SK-N-MC (cell line): Measurements from ENCODE around the gene NUBP1.
"Not testable (repeated sequence)": the region's sequence is repeated elsewhere in the genome, so short reads cannot be mapped to it uniquely, and the experiment has no call there.

Experiments used
- DNase-seq: peaks from one replicate; pipeline ENCODE4 v3.0.0-alpha.2; 2011; ENCODE audit warnings: low read depth, low spot score
- H3K27ac ChIP-seq: fragments of 200-600 bp; sonication (generic); 2 replicates; pipeline ENCODE4 v1.5.1; 2016; ENCODE audit warnings: mixed run types
- H3K36me3 ChIP-seq: fragments of 200-600 bp; sonication (generic); 2 replicates; pipeline ENCODE4 v1.6.1; 2017; ENCODE audit warnings: antibody characterized with exemption, low read length, mixed read lengths; ENCODE audit not compliant: insufficient read depth
- H3K4me3 ChIP-seq: fragments of 200-600 bp; sonication (generic); 2 replicates; pipeline ENCODE4 v1.5.1; 2016
- H3K9ac ChIP-seq: fragments of 200-600 bp; sonication (generic); 2 replicates; pipeline ENCODE4 v1.8.0; 2017; ENCODE audit warnings: mixed run types, mixed read lengths; ENCODE audit not compliant: insufficient read length
- H3K9me3 ChIP-seq: fragments of 200-600 bp; sonication (generic); 2 replicates; pipeline ENCODE4 v1.6.1; 2017; ENCODE audit warnings: low read depth, mild to moderate bottlenecking, antibody characterized with exemption, low read length, moderate library complexity, mixed read lengths
- EZH2 ChIP-seq: fragments of 200-600 bp; sonication (generic); IDR thresholded peaks from one replicate; pipeline ENCODE4 v1.6.1; 2017; ENCODE audit warnings: antibody characterized with exemption
- FOXP2 ChIP-seq: optimal IDR thresholded peaks from 2 replicates; pipeline ENCODE3; 2011; ENCODE audit warnings: mild to moderate bottlenecking, moderate library complexity; ENCODE audit not compliant: insufficient read depth; ENCODE audit errors: extremely low read length, control extremely low read depth
- POLR2AphosphoS5 ChIP-seq: IDR thresholded peaks from 2 replicates; pipeline ENCODE4 v1.6.1; 2012; ENCODE audit warnings: mild to moderate bottlenecking, low read depth, low read length, borderline replicate concordance

NUBP1 gene

DNA sequence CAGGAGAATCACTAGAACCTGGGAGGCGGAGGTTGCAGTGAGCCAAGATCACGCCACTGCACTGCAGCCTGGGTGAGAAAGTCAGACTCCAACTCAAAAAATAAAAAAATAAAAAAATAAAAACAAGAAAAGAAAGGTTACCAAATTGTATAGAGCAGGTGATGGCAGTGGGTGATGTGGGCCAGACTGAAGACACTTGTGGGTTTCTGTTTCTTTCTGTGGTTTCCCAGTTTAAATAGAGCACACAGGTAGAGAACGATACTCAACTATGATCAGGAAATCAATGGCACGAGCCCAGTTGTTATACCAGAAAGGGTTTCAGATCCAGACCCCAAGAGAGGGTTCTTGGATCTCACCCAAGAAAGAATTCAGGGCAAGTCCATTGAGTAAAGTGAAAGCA lies 32.6 kb downstream of the NUBP1 start:
- Histone ChIP-seq H3K9me3 (no peaks in the 10 kb centered on the region), H3K4me3 (no peak overlapping the region), H3K9ac (no peak overlapping the region), H3K27ac (no peak overlapping the region), H3K36me3 (no peaks in the 10 kb centered on the region)
- TF ChIP-seq POLR2AphosphoS5 (no peak), FOXP2 (no peak), EZH2 (no peak)
- no peak for DNase-seq

GRCh38 chr16:10776923-10777322 lies 33.3 kb downstream of the NUBP1 start:
- not testable (repeated sequence) for H3K36me3 ChIP-seq, DNase-seq, H3K9ac ChIP-seq, H3K4me3 ChIP-seq, H3K9me3 ChIP-seq, H3K27ac ChIP-seq

DNA sequence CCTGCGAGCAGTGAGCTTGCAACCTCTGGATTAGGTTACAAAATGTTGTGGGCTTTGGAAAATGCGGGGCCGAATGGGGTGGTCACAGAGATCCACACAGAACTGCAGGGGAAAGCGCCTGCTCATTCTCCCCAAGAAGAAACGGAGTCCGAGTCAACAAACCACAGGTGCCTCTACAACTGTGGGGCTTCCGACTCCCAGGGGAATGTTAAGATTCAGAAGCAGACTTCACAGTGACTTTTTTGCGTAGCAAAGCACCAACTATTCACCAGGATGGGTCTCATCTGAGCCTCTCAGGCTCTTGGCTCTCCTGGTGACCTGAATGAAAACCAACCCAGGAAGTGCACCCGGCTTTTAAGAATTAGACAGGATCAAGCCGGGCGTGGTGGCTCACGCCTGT lies 33.7 kb downstream of the NUBP1 start:
- Histone ChIP-seq H3K9ac (no peak overlapping the region), H3K36me3 (no peaks in the 10 kb centered on the region), H3K4me3 (no peak overlapping the region), H3K27ac (no peak overlapping the region), H3K9me3 (no peaks in the 10 kb centered on the region)
- DNase-seq: no peak
- no peak for TF ChIP-seq FOXP2
- TF ChIP-seq POLR2AphosphoS5: no peak
- TF ChIP-seq EZH2: no peak

GRCh38 chr16:10779908-10780307 lies 36.3 kb downstream of the NUBP1 start:
- not testable (repeated sequence) for H3K9ac ChIP-seq, DNase-seq, H3K9me3 ChIP-seq, H3K4me3 ChIP-seq, H3K27ac ChIP-seq, H3K36me3 ChIP-seq

- no peak for DNase-seq
These were observed 37.0 kb downstream of the NUBP1 start for GRCh38 chr16:10780628-10781027.

GRCh38 chr16:10782628-10783027 lies 39.0 kb downstream of the NUBP1 start:
- TF ChIP-seq FOXP2 (no peak), EZH2 (no peak), POLR2AphosphoS5 (no peak)
- H3K36me3 ChIP-seq: no peaks in the 10 kb centered on the region
- no peak for DNase-seq

More at GRCh38 chr16:10780628-10781027, 37.0 kb downstream of the NUBP1 start:
- TF ChIP-seq EZH2: no peak
- no peak for TF ChIP-seq FOXP2
- TF ChIP-seq POLR2AphosphoS5: no peak
- Histone ChIP-seq H3K27ac (no peak overlapping the region), H3K4me3 (no peak overlapping the region), H3K36me3 (no peaks in the 10 kb centered on the region), H3K9me3 (no peaks in the 10 kb centered on the region), H3K9ac (no peak overlapping the region)

GRCh38 chr16:10787304-10787703 lies 43.7 kb downstream of the NUBP1 start:
- H3K27ac ChIP-seq: no peak overlapping the region
- TF ChIP-seq POLR2AphosphoS5 (no peak), EZH2 (no peak), FOXP2 (no peak)
- no peaks in the 10 kb centered on the region for H3K9me3 ChIP-seq
- H3K4me3 ChIP-seq: no peak overlapping the region
- no peak for DNase-seq
- no peak overlapping the region for H3K9ac ChIP-seq
- no peaks in the 10 kb centered on the region for H3K36me3 ChIP-seq

More at GRCh38 chr16:10782628-10783027, 39.0 kb downstream of the NUBP1 start:
- Histone ChIP-seq H3K4me3 (no peak overlapping the region), H3K9me3 (no peaks in the 10 kb centered on the region), H3K9ac (no peak overlapping the region), H3K27ac (no peak overlapping the region)

DNA sequence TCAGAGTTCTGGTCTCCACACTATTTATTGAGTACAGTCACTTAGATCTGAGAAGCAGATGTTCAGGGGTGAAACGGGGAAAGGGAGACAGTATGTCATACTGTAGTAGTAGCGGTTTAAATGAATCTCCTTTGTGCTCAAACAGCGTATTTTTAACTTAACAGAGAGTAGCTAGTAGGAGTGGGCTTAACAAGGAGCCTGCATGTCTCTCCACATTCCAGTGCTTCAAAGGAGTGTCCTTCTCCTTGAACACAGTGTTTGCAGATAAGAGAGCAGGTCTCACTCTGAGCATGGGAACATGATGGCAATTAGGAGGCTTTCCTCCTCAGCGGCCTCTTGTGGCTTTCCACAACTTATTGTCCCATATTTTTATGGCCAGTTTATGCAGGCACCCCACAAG lies 45.0 kb downstream of the NUBP1 start:
- H3K27ac ChIP-seq, H3K9me3 ChIP-seq, DNase-seq, H3K4me3 ChIP-seq, H3K36me3 ChIP-seq, H3K9ac ChIP-seq: not testable (repeated sequence)

DNA sequence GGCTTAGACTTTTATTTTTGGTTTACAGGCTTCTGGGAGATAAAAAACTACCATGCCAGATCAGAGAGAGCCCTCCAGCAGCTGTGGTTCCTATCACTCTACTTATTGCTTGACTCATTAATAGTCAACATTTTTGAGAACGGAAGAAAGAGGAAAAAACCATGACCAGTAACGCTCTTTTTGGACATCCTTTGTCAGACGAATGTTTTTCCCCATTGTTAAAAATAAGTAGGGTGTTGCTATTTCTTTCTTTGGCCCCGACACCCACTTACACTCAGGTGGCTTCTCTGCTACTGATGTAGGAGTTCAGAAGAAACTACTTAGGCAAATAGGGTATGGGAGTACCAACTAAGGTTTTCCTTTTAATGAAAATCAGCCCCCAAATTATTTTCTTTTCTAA lies 47.4 kb downstream of the NUBP1 start:
- H3K9me3 ChIP-seq: no peaks in the 10 kb centered on the region
- H3K9ac ChIP-seq: no peak overlapping the region
- no peak for DNase-seq

GRCh38 chr16:10799736-10800135 lies 56.1 kb downstream of the NUBP1 start:
- Histone ChIP-seq H3K9ac (no peak overlapping the region), H3K9me3 (no peaks in the 10 kb centered on the region), H3K27ac (no peak overlapping the region), H3K4me3 (no peak overlapping the region), H3K36me3 (no peaks in the 10 kb centered on the region)
- no peak for DNase-seq
- TF ChIP-seq FOXP2 (no peak), EZH2 (no peak), POLR2AphosphoS5 (no peak)

More for the DNA sequence above, 47.4 kb downstream of the NUBP1 start:
- Histone ChIP-seq H3K36me3 (no peaks in the 10 kb centered on the region), H3K27ac (no peak overlapping the region), H3K4me3 (no peak overlapping the region)
- TF ChIP-seq EZH2 (no peak), FOXP2 (no peak), POLR2AphosphoS5 (no peak)
